Mammary epithelial cell (primary cell): ENCODE measurements around the gene GARNL3.

ENCODE experiments used
- CTCF ChIP-seq, 2 donors: IDR thresholded peaks in 1 of 2; conservative IDR thresholded peaks in 1 of 2; 2 replicates each; pipeline ENCODE4 v1.5.1; 2011 to 2012; ENCODE audit warnings: inconsistent platforms in 2 of 2, low read length in 2 of 2, mild to moderate bottlenecking in 2 of 2, control low read depth in 1 of 2, low read depth in 1 of 2; ENCODE audit not compliant: insufficient read depth in 1 of 2; ENCODE audit errors: extremely low read depth in 1 of 2
- EZH2 ChIP-seq: IDR thresholded peaks from 2 replicates; pipeline ENCODE4 v1.6.1; 2012; ENCODE audit warnings: low read length, inconsistent platforms, borderline replicate concordance

GRCh38 chr9:127320115-127320378 lies 55.5 kb downstream of the GARNL3 start:
- TF ChIP-seq CTCF (conservative IDR thresholded peaks at IDR 0.05 in 1 of 2, IDR thresholded peaks at IDR 0.05 in 1 of 2; ENCODE audit: extremely low read depth in 1 of 2, insufficient read depth in 1 of 2, low read depth in 1 of 2, low read length in 2 of 2) (no peak), EZH2 (no peak)
